HepG2 (cell line): Measurements from ENCODE around the gene TFRC. TPM values are rescaled to one million over a fixed set of nuclear protein-coding genes. Genes with fewer than 3 reads are reported as not detected.

Experiments
- ATAC-seq: fragments of 200-7000 bp; cut with Tn5 transposase; 3 replicates; pipeline ENCODE4 v1.9.1; 2020; ENCODE audit warnings: mild to moderate bottlenecking, moderate library complexity
- BruUV-seq: library from RNA; stranded (reverse); fragments of 400-500 nt; replicated peaks from 2 replicates; lab custom pipeline; 2021; lab: Mats Ljungman, UMichigan
- CTCF ChIA-PET: fragments of 300-600 bp; formaldehyde crosslinking; extraction: SDS; loops from one replicate; lab custom pipeline; 2021; ENCODE audit warnings: low total read pairs, inconsistent platforms, low intra/inter-chr PET ratio; lab: Yijun Ruan, JAX
- POLR2A ChIA-PET: fragments of 350-600 bp; sonication (Branson Sonifier 250); formaldehyde crosslinking; loops from one replicate; lab custom pipeline; 2020; ENCODE audit warnings: antibody characterized with exemption, inconsistent platforms; lab: Yijun Ruan, JAX
- DNase-seq: peaks from one replicate; pipeline ENCODE4 v3.0.0-alpha.2; 2015; ENCODE audit warnings: low spot score
- FAIRE-seq: peaks from 3 replicates; lab custom pipeline; 2011; peaks lifted over from hg19 to GRCh38; lab: Jason Lieb, UNC
- H2AFZ ChIP-seq: one replicate; pipeline ENCODE4 v1.6.1; 2011; ENCODE audit warnings: low read length, inconsistent platforms
- H3K27ac ChIP-seq: fragments of 300-600 bp; 3 replicates; pipeline ENCODE4 v1.8.0; 2011; ENCODE audit warnings: mixed run types, mild to moderate bottlenecking, mixed read lengths, low read length, inconsistent platforms; ENCODE audit not compliant: insufficient read depth; ENCODE audit errors: extremely low read length
- H3K27me3 ChIP-seq, 2 experiments: fragments of 200-600 bp in 1 of 2; 2 replicates in 1 of 2; 3 replicates in 1 of 2; pipeline versions ENCODE4 v1.6.0 to v1.8.0; 2011; ENCODE audit warnings: low read length in 2 of 2, mild to moderate bottlenecking in 2 of 2, moderate library complexity in 2 of 2, inconsistent platforms in 1 of 2; ENCODE audit not compliant: insufficient read depth in 2 of 2, control insufficient read depth in 1 of 2
- H3K36me3 ChIP-seq, 2 experiments: fragments of 200-600 bp in 1 of 2; replicated peaks in 1 of 2; 2 replicates in 1 of 2; 3 replicates in 1 of 2; pipeline versions ENCODE4 v1.5.1 to v1.8.0; 2011; ENCODE audit warnings: low read length in 2 of 2, inconsistent platforms in 1 of 2; ENCODE audit not compliant: insufficient read depth in 2 of 2, control insufficient read depth in 1 of 2
- H3K4me1 ChIP-seq: 2 replicates; pipeline ENCODE4 v1.5.1; 2012; ENCODE audit warnings: low read length, inconsistent platforms; ENCODE audit not compliant: insufficient read depth
- H3K4me2 ChIP-seq: 2 replicates; pipeline ENCODE4 v1.6.0; 2011; ENCODE audit warnings: low read depth, low read length, inconsistent platforms
- H3K4me3 ChIP-seq, 3 experiments: fragments of 200-600 bp in 1 of 3; sonication (generic), shearing (Covaris generic) in 1 of 3; replicated peaks in 1 of 3; 2 replicates each; pipeline ENCODE4 v1.5.1; 2011 to 2016; ENCODE audit warnings: low read length in 3 of 3, inconsistent platforms in 2 of 3, low read depth in 2 of 3, mild to moderate bottlenecking in 2 of 3, control low read depth in 1 of 3, mixed read lengths in 1 of 3; ENCODE audit not compliant: insufficient read depth in 1 of 3
- H3K79me2 ChIP-seq: one replicate; pipeline ENCODE4 v1.6.1; 2011; ENCODE audit warnings: low read length, inconsistent platforms; ENCODE audit not compliant: insufficient read depth
- H3K9ac ChIP-seq: 2 replicates; pipeline ENCODE4 v1.6.0; 2011; ENCODE audit warnings: mild to moderate bottlenecking, low read depth, low read length, inconsistent platforms; ENCODE audit not compliant: insufficient read depth
- H3K9me3 ChIP-seq: 2 replicates; pipeline ENCODE4 v1.5.1; 2012; ENCODE audit warnings: mild to moderate bottlenecking, low read length
- H4K20me1 ChIP-seq: 2 replicates; pipeline ENCODE4 v1.6.0; 2011; ENCODE audit warnings: inconsistent platforms, mild to moderate bottlenecking, low read length, moderate library complexity; ENCODE audit not compliant: insufficient read depth
- CBFB ChIP-seq: sonication (generic); formaldehyde crosslinking; IDR thresholded peaks from 2 replicates; pipeline ENCODE4 v1.4.0; 2020; ENCODE audit warnings: missing genetic modification reagents
- GMEB1 ChIP-seq: sonication (generic); formaldehyde crosslinking; IDR thresholded peaks from 2 replicates; pipeline ENCODE4 v1.5.1; 2020; ENCODE audit warnings: missing genetic modification reagents, mild to moderate bottlenecking, borderline replicate concordance
- GPN1 ChIP-seq: sonication (generic); formaldehyde crosslinking; IDR thresholded peaks from 2 replicates; pipeline ENCODE4 v1.5.1; 2020; ENCODE audit warnings: missing genetic modification reagents, borderline replicate concordance
- MAFK ChIP-seq, 2 experiments: IDR thresholded peaks in 1 of 2; conservative IDR thresholded peaks in 1 of 2; 2 replicates each; pipeline ENCODE4 v1.6.1; 2011; ENCODE audit warnings: improper control_type of control experiment in 2 of 2, low read length in 2 of 2
- WIZ ChIP-seq: sonication (generic); formaldehyde crosslinking; IDR thresholded peaks from 2 replicates; pipeline ENCODE4 v1.5.1; 2020; ENCODE audit warnings: mild to moderate bottlenecking, missing genetic modification reagents
- ZBTB26 ChIP-seq: IDR thresholded peaks from 2 replicates; pipeline ENCODE4 v1.6.1; 2016; ENCODE audit warnings: missing compliant biosample characterization, missing genetic modification reagents, borderline replicate concordance
- ZNF644 ChIP-seq: IDR thresholded peaks from 2 replicates; pipeline ENCODE4 v1.6.1; 2016; ENCODE audit warnings: low read depth
- WGBS: methylation state at CpG from one replicate; pipeline ENCODE4 v1.1.6; 2017; ENCODE audit warnings: low lambda C conversion rate; 5-methylcytosine and 5-hydroxymethylcytosine counted together
- in situ Hi-C: cut with HindIII; loops from 2 replicates; pipeline ENCODE4 v1.10.0; 2017; ENCODE audit warnings: low pct_unique_long_range_greater_than_20kb; ENCODE audit not compliant: extremely low pct_ligation_motif_present
- intact Hi-C: fragments of 100-400 bp; cut with micrococcal nuclease; formaldehyde crosslinking; loops from one replicate; pipeline ENCODE4 v1.10.0; 2022; ENCODE audit not compliant: unreplicated experiment
- polyA plus RNA-seq, 8 experiments: library from polyadenylated mRNA; depleted of rRNA in 3 of 8; stranded (reverse) in 7 of 8; unstranded in 1 of 8; fragments of >200 nt; fragmentation: Illumina TruSeq in 4 of 8; extraction: Trizol in 4 of 8; gene quantifications; 2 replicates each; pipeline versions ENCODE4 v1.2.1 to v1.2.3, GENCODE V29; 2011 to 2016; ENCODE audit warnings: low read depth in 4 of 8, missing spikeins in 1 of 8, mixed read lengths in 1 of 8; ENCODE audit not compliant: insufficient read depth in 1 of 8
- total RNA-seq, 5 experiments: library from RNA; depleted of rRNA; stranded (reverse); fragments of >200 nt; fragmentation: Illumina TruSeq; extraction: Trizol; gene quantifications; 2 replicates each; pipeline ENCODE4 v1.2.3, GENCODE V29; 2016; ENCODE audit warnings: low read depth in 1 of 5

The TFRC gene
- total and polyA plus RNA-seq, 2 of the 13 experiments (the other 11 are each of a cell fraction or from before 2014, with no cell fraction given), result 188 to 274 TPM

GRCh38 chr3:196096382-196096953 is 14.6 kb upstream of the TFRC start:
- POLR2A ChIA-PET, result no interaction called here

GRCh38 chr3:196093317-196094111 is 11.6 kb upstream of the TFRC start:
- Histone ChIP-seq H3K9me3 (no peaks in the 10 kb centered on the region), H3K36me3 (no peaks in the 10 kb centered on the region), H3K27me3 (peaks cover 0 to 5% of the 10 kb centered on the region in 2 experiments; a peak in 1 of 5 replicates), H3K4me3 (no peak overlapping the region), H2AFZ (no peak overlapping the region), H3K27ac (no peak overlapping the region), H4K20me1 (no peaks in the 10 kb centered on the region), H3K79me2 (no peaks in the 10 kb centered on the region), H3K9ac (no peak overlapping the region), H3K4me1 (no peaks in the 10 kb centered on the region), H3K4me2 (no peak overlapping the region)
- in situ Hi-C loops, result no loop called here
- POLR2A ChIA-PET, result no interaction called here
- ATAC-seq, result no peak
- intact Hi-C loops, result no loop called here
- CTCF ChIA-PET, result no interaction called here
- BruUV-seq, result no TSS peak
- WGBS, result 54% methylated on average over 7 of the region's 7 CpGs
- no peak for DNase-seq
- FAIRE-seq, result no peak
- no peak for TF ChIP-seq GMEB1 (CRISPR knock-in tag)
- peak; percentile 67 to 76 for TF ChIP-seq MAFK (conservative IDR thresholded peaks at IDR 0.05 in 1 of 2, IDR thresholded peaks at IDR 0.05 in 1 of 2; ENCODE audit: low read length in 2 of 2)
- no peak for TF ChIP-seq WIZ
- no peak for TF ChIP-seq ZNF644 (CRISPR knock-in tag)
- TF ChIP-seq GPN1, result no peak
- TF ChIP-seq CBFB (CRISPR knock-in tag), result no peak

More at GRCh38 chr3:196096382-196096953, 14.6 kb upstream of the TFRC start:
- BruUV-seq, result no TSS peak
- DNase-seq (no peak), ATAC-seq (no peak), FAIRE-seq (no peak)
- H3K4me3 ChIP-seq, result no peak overlapping the region
- in situ Hi-C loops, result no loop called here
- no peak overlapping the region for H3K4me2 ChIP-seq
- no peaks in the 10 kb centered on the region for H3K4me1 ChIP-seq
- H3K27me3 ChIP-seq, result peaks cover 0 to 5% of the 10 kb centered on the region in 2 experiments; a peak in 1 of 5 replicates
- WGBS, result 25% methylated on average over 8 of the region's 11 CpGs
- no peak overlapping the region for H2AFZ ChIP-seq
- no peaks in the 10 kb centered on the region for H3K79me2 ChIP-seq
- no peaks in the 10 kb centered on the region for H3K9me3 ChIP-seq
- TF ChIP-seq ZBTB26 (CRISPR knock-in tag), result no peak
- no peak overlapping the region for H3K9ac ChIP-seq
- H3K36me3 ChIP-seq, result no peaks in the 10 kb centered on the region
- no peak overlapping the region for H3K27ac ChIP-seq
- CTCF ChIA-PET, result no interaction called here
- intact Hi-C loops, result no loop called here
- no peaks in the 10 kb centered on the region for H4K20me1 ChIP-seq
